Measurements from ENCODE around the gene PPFIBP1.

DNA sequence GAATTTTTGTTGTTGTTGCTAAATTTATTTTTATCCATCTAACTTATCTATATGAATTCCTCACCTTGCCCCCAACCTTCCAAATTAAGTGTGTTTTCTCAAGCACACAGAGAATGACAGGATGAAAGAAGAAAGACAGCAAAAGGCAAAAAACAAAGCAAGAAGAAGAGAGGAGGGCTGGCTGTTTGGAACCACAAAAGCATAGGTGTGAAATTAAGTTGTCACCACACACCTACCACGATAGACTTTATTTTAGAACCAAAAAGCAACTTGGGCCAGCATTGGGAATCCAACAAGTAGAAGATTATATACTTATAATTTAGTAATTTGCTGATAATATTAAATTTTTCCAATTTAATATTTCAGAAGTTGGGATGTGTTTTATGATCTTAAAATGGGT lies 113.5 kb downstream of the PPFIBP1 start:
- TF ChIP-seq POLR2A (IDR thresholded peaks at IDR 0.05) = no peak
- TF ChIP-seq, protein P1, sequence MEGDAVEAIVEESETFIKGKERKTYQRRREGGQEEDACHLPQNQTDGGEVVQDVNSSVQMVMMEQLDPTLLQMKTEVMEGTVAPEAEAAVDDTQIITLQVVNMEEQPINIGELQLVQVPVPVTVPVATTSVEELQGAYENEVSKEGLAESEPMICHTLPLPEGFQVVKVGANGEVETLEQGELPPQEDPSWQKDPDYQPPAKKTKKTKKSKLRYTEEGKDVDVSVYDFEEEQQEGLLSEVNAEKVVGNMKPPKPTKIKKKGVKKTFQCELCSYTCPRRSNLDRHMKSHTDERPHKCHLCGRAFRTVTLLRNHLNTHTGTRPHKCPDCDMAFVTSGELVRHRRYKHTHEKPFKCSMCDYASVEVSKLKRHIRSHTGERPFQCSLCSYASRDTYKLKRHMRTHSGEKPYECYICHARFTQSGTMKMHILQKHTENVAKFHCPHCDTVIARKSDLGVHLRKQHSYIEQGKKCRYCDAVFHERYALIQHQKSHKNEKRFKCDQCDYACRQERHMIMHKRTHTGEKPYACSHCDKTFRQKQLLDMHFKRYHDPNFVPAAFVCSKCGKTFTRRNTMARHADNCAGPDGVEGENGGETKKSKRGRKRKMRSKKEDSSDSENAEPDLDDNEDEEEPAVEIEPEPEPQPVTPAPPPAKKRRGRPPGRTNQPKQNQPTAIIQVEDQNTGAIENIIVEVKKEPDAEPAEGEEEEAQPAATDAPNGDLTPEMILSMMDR (IDR thresholded peaks at IDR 0.05) = no peak
